Medulla oblongata (tissue), 1 donor: ENCODE results near the gene NCKAP1.
"Not testable (repeated sequence)": the region's sequence is repeated elsewhere in the genome, so short reads cannot be mapped to it uniquely, and the experiment has no call there.

Experiments used
- DNase-seq: peaks from one replicate; pipeline ENCODE4 v3.0.0-alpha.2; 2015; ENCODE audit errors: extremely low spot score

Gene NCKAP1, protein sequence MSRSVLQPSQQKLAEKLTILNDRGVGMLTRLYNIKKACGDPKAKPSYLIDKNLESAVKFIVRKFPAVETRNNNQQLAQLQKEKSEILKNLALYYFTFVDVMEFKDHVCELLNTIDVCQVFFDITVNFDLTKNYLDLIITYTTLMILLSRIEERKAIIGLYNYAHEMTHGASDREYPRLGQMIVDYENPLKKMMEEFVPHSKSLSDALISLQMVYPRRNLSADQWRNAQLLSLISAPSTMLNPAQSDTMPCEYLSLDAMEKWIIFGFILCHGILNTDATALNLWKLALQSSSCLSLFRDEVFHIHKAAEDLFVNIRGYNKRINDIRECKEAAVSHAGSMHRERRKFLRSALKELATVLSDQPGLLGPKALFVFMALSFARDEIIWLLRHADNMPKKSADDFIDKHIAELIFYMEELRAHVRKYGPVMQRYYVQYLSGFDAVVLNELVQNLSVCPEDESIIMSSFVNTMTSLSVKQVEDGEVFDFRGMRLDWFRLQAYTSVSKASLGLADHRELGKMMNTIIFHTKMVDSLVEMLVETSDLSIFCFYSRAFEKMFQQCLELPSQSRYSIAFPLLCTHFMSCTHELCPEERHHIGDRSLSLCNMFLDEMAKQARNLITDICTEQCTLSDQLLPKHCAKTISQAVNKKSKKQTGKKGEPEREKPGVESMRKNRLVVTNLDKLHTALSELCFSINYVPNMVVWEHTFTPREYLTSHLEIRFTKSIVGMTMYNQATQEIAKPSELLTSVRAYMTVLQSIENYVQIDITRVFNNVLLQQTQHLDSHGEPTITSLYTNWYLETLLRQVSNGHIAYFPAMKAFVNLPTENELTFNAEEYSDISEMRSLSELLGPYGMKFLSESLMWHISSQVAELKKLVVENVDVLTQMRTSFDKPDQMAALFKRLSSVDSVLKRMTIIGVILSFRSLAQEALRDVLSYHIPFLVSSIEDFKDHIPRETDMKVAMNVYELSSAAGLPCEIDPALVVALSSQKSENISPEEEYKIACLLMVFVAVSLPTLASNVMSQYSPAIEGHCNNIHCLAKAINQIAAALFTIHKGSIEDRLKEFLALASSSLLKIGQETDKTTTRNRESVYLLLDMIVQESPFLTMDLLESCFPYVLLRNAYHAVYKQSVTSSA

DNA sequence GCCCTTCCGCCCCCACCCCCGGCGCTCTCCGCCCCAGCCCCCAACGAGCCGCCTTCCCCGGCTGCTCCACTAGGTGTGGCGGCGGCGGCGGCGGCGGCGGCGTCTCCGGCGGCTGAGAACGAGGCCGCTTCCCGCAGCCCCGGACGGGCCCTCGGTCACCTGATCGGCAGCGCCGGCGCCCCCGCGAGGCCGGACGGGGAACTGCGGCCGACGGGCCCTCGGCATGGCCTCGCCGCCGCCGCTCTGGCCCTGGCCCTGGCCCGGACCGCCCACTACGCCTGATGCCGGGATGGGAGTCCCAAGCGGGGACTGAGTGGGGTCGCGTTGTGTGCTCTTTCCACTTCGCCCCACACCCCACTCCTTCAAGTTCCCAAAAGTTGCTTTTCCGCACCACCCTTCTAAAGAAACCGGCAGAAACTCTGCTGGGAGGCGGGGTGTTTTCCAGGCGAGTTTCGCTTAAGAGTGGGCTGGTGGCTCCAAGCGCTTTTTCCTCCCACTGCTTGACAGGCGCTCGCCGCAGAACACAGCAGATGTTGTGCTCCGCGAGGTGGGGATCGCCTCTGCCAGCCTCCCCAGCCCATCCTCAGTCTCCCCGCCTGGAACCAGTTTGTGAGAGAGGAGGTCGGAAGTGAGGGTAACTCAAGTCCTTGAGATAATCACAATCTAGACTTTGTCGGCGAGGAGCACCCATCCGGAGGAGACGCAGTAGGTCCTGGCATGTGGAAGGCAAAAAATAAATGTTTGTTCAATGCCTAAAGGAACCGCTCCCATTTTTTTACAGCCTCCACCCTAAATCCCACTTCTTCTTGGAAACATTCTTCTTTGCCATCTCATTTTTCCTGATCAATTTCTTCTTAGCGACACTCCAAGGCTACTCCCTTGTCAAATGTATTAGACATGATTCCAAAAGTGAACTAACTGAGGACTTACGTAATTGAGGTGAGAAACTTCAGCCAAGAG lies at the start of gene NCKAP1:
Gene NCKAP1, minus strand, starts transcription at position 117 of the 960 bp plus-strand sequence. CDS start 358 bp downstream, outside the sequence.
- DNase-seq = peak; percentile 82

DNA sequence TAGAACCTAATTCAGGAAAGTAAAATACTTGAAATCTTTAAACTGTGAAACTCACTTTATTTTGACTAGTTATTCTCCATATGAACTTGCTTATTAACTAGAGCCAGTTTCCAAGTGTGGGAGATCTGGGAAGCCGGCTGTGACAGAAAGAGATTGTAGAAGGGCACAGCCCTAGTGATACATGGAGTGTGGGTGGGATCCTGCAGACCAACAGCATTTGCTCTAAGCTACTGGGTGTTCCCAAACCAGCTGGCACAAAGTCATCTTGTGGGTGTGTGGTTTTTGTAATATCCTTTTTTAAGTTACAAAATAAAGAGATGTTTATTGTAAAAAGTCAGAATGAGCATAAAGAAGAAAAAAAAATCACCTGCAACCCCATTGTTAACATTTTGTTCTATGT lies 43.7 kb upstream of the NCKAP1 start:
- no peak for DNase-seq

DNA sequence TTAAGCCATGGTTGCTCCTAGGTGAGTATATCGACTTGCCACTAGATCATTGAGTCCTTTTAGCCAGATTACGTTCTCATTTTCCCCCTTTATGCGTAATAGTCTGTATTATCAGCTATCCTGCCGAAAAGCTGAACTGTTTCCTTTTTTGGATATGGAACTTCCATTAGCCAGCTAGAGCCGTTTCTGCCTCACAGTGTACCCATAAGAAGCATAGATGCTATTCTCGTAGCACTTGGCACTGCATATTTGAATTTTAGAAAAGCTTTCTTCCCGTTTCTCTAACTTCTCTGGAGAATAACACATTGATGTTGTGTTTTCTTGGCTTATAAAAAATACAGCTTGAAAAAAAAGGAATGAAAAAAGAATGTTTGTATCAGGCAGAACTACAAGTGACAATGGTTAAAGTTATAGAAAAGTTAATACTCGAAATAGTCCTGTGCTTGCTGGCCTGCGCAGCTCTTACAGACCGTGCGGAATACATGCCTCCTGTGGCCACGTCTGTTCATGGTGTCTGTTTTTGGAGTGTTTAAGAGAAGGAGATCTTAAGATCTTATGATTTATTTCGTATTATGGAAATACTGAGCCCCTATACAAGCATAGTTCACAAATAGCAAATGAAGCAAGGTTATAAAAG lies 41.0 kb upstream of the NCKAP1 start:
- DNase-seq = peak; percentile 57

DNA sequence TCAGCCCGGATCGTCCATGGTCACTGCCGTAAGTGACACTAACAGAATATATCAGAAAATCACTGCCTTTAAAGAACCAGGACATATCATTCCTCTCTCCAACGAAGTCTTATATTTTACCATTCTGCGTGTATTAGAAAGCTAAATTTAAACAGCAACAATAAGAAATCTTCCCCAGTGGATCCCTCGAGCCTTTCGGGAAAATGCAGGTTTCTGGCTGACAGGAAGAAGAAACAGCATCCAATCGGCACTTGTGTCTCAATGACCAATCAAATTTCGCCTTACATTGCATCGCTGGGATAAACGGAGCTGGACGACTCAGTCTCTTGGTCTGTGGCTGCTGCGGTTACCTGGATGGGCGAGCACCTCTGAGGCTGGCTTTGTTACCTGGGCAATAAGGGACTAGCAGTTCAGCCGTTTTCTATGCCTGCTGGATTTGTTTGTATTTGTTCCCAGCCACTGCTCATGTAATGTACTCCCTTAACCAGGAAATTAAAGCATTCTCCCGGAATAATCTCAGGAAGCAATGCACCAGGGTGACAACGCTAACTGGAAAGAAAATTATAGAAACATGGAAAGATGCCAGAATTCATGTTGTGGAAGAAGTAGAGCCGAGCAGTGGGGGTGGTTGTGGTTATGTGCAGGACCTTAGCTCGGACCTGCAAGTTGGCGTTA lies 40.3 kb upstream of the NCKAP1 start, which contains the start of gene DUSP19:
Gene DUSP19, plus strand, starts transcription at position 284 of the 675 bp plus-strand sequence. Its CDS starts 187 bp downstream, at position 471.
- peak; percentile 99 for DNase-seq

DNA sequence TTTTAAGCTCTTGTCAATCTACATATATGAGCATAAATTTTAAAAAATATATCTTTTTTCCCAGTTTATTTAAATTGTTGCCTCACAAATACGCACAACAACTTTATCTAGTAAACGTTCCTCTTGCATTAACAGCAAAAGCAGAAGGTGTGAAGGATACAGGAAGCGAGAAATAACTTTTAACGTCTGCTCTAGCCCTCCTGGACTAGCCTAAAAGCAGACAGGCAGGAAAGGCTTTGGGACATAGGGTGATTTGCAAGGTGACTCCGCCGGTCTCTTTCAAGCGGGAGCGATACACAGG lies 39.9 kb upstream of the NCKAP1 start:
- DNase-seq = no peak

DNA sequence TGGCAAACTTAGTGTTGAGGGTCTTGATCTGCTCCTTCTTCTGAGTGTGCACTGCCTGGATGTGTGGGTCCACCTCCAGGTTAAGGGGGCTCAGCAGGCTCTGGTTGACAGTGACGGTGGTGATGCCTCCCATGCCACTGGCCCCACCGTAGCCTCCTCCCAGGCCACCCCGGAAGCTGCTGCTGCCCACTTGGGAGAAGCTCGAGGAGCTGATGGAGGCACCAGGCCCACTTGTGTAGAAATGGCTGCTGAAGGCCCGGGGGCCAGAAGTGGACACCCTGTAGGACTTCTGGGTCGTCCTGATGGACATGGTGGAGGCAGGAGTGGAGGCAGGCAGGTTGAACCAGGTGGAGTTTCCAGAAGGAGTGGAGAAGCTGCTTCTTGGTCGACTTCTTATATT lies 33.9 kb upstream of the NCKAP1 start:
- no peak for DNase-seq

DNA sequence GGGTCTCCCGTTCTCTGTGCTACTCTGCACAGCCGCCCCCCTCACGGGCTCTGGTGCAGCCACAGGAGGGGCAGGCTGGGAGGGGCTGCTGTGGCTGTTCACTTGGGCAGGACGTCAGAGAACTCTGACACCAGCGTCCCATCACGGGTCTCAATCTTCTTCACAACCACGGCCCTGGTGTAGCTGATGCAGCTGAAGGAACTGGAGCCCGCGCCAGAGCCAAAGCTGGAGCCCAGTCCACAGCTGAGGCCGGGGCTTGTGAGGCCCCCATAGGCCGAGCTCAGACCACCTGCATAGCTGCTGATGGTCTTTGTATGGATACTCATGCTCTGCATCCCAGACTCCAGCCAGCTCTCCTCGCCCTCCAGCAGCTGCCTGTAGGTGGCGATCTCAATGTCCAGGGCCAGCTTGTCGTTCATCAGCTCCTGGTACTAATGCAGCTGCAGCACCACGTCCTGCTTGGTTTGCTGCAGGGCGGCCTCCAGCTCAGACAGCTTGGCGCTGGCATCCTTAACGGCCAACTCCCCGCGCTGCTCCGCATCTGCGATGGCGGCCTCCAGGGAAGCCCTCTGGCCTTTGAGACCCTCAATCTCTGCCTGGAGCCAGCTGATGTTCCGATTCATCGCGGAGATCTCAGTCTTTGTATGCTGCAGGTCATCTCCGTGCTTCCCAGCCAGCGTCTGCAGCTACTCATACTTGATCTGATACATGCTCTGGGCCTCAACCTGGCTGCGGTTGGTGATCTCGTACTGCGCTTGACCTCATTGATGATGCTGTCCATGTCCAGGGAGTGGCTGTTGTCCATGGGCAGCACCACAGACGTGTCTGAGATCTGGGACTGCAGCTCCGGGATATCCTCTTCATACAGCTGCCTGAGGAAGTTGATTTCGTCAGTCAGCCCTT lies 32.9 kb upstream of the NCKAP1 start:
- peak; percentile 28 for DNase-seq

DNA sequence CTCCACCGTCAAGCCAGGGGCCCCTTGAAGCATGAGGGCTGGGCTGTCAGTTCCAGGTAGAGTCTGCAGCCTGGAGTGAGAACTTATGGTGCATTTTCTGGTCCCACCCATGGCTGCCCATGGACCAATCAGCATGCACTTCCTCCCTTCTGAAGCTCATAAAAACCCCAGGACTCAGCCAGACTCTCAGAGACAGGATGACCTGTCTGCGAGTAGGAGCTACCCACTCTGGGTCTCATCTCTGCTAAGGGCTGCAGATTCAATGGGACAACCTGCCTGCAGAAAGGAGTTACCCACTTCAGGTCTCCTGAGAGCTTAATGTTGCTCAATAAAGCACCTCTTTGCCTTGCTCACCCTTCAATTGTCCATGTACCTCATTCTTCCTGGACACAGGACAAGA lies 30.9 kb upstream of the NCKAP1 start:
- no peak for DNase-seq

DNA sequence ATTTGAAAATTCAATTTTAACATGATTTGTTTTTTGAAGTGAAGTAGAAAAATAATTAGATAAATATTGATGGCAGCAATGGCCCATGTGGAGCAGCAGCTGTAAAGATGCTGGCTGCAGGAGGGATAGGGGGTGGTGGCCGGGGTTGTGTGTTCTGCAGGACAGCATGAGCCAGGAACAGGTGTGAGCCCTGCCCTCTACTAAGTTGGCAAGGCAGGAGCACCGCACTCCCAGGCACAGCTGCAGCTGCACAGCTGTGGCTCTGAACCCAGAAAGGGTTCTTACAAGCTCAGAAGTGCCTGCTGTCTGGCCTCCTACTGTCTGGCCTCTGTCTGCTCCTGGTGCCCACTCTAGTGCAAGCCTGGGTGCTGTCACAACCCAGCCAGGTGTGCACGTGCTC lies 30.3 kb upstream of the NCKAP1 start:
- no peak for DNase-seq

DNA sequence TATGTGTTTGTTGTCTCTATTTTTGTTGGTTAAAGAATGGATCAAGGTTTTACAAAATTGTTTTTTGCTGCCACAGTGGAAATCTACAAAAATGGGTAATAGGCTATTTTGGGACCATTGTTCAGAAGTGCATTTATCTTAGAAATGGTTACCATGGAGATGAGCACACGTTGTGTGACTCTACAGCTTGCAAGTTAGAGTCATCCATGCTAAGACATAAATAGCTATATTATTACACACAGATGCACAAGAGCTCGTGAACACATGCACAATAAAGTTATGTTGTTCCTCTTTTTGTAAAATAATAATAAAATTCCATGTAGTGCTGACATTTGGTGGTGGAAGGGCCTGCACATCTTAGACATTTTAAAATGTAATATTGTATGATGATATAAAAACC lies 24.8 kb upstream of the NCKAP1 start:
- DNase-seq = no peak

DNA sequence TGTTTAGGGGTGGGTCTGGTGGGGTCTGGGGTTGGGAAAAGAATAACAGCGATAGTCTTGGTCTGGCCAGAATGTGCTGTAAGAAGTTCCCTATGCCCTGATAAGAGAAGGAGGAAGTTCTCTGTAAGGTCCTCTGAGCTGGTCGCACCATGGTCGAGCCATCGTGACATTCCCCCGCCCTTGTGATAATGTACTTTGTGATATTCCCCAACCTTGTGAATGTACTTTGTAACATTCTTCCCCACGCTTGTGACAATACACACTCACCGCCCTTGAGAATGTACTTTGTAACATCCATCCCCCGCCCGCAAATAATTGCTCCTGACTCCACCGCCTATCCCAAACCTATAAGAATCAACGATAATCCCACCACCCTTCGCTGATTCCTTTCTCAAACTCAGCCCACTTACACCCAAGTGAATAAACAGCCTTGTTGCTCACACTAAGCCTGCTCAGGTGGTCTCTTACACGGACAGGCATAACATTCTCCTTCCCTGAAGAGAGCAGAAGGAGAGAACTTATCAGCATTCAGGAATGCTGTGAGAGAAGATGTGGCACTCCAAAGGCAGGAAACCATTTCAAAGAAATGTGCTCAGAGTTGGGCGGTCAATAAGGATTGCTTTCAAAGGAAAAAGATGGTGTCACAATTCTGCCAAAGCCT lies 22.4 kb upstream of the NCKAP1 start:
- DNase-seq = no peak

DNA sequence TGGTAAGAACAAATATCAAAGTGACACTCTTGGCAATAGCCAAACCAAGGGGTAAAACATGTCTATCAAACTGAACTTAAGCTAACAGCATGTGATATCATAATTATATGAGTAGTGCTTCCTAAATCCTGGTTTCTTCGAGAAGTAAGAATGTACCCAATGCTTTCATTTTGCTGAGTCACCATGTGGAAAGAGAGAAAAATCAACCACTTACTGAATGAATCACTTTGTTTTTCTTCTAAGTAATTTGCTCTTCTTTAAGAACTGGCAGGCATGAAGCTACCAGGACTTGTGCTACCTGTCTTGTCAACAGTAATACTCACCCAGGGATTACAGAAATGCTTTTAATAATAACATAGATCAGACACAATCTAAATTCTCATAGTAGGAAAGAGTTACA lies 21.3 kb upstream of the NCKAP1 start:
- DNase-seq = no peak

DNA sequence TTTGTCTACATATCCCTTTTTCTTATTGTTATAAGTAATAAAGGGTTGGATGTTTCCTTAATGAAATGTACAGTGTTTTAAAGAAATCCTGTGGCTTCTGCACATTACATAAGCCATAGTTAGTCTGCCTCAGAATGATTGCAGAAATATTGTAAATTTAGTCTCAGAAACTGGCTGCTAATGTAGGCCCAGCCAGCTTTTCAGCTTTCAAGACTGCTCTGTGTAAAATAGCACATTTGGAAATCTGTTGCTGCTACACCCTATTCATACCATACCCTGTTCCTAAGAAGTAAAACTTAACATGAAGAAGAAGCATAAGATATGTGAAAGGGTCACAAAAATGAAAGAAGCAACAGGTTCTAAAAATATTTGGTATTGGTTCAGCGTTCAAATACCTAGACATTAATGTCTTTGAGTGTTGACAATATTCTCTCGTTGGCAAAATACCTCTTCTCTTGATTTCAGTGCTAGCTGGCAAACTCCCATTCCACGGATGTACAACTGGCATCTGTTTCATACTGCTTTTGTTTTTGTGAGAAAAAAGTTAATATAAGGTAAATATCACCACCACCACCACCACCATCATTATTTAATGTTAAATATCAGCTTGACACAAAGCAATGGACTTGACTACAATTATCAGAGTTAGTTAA lies 19.2 kb upstream of the NCKAP1 start:
- no peak for DNase-seq

DNA sequence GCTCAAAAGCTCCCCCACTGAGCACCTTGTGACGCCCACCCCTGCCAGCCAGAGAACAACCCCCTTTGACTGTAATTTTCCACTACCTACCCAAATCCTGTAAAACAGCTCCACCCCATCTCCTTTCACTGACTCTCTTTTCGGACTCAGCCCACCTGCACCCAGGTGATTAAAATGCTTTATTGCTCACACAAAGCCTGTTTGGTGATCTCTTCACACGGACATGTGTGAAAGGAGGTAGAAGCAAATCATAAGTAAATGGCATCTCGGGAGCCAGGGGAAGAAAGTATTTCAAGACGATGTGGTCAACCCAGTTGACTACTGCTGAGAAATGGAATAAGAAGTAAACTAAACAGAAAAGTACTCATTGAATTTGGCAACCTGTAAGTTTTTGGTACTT lies 11.2 kb upstream of the NCKAP1 start:
- no peak for DNase-seq

DNA sequence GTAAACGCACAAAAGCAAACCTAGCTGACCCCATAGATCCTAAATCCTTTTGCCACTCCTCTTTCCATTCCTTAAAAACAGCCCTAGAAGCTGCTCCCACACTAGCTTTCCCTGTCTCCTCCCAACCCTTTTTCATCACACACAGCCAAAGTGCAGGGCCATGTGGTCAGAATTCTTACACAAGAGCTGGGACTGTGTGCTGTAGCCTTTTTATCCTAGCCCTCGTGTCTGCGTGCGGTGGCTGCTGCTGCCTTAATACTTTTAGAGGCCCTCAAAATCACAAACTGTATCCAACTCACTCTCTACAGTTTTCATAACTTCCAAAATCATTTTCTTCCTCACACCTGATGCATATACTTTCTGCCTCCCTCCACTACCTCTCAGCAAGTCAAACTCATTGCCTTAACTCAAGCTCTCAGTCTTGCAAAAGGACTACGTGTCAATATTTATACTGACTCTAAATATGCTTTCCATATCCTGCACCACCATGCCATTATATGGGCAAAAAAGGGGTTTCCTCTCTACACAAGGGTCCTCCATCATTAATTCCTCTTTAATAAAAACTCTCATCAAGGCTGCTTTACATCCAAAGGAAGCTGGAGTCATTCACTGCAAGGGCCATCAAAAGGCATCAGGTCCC lies 9.3 kb upstream of the NCKAP1 start:
- not testable (repeated sequence) for DNase-seq

DNA sequence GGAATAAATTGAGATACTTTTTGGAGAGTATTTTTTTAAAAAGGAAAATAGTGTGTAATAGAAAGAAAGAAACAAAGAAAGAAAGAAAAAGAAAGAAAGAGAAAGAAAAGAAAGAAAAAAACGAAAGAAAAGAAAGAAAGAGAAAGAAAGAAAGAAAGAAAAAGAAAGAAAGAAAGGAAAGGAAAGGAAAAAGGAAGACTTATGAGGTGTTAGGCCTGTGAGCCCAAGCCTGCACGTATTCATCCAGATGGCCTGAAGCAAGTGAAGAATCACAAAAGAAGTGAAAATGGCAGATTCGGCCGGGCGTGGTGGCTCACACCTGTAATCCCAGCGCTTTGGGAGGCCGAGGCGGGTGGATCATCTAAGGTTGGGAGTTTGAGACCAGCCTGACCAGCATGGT lies 5.3 kb upstream of the NCKAP1 start:
- not testable (repeated sequence) for DNase-seq

DNA sequence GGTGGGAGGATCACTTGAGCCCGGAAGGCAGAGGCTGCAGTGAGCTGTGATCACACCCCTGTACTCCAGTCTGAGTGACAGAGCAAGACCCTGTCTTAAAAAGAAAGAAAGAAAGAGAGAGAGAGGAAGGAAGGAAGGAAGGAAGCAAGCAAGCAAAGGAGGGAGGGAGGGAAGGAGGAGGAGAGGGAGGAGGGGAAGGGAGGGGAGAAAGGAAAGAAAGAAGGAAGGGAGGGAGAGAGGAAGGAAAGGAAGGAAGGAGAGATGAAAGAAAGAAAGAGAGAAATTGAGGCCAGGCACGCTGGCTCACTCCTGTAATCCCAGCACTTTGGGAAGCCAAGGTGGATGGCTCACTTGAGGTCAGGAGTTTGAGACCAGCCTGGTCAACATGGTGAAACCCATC lies 2.3 kb upstream of the NCKAP1 start:
- DNase-seq = no peak
